HG02852 (cell line): ENCODE results near the gene SLC25A40.
"Not testable (repeated sequence)": the region's sequence is repeated elsewhere in the genome, so short reads cannot be mapped to it uniquely, and the experiment has no call there.

Source experiments
- ATAC-seq: cut with Tn5 transposase; IDR thresholded peaks from one replicate; pipeline ENCODE4 v1.9.1; 2021; ENCODE audit warnings: mild to moderate bottlenecking, moderate library complexity; ENCODE audit not compliant: unreplicated experiment

SLC25A40 gene

GRCh38 chr7:87872346-87872745 lies 3.8 kb downstream of the SLC25A40 start:
- ATAC-seq, result no peak

- no peak for ATAC-seq
Observed at GRCh38 chr7:87870471-87870870, 5.7 kb downstream of the SLC25A40 start.

GRCh38 chr7:87866533-87866932 lies 9.6 kb downstream of the SLC25A40 start:
- not testable (repeated sequence) for ATAC-seq

- ATAC-seq, result no peak
Observed at GRCh38 chr7:87866089-87866488, 10.1 kb downstream of the SLC25A40 start.

GRCh38 chr7:87858417-87859100 lies 17.6 kb downstream of the SLC25A40 start:
- ATAC-seq, result no peak

- ATAC-seq, result no peak
Observed at GRCh38 chr7:87853237-87853864, 22.8 kb downstream of the SLC25A40 start.

GRCh38 chr7:87852306-87852705 lies 23.9 kb downstream of the SLC25A40 start:
- no peak for ATAC-seq

GRCh38 chr7:87850836-87851593 lies 25.1 kb downstream of the SLC25A40 start:
- ATAC-seq, result no peak

GRCh38 chr7:87837597-87837996 lies 38.6 kb downstream of the SLC25A40 start:
- no peak for ATAC-seq

- no peak for ATAC-seq
Observed at GRCh38 chr7:87833130-87833529, 43.0 kb downstream of the SLC25A40 start.

GRCh38 chr7:87831097-87831496 lies 45.1 kb downstream of the SLC25A40 start:
- no peak for ATAC-seq

- not testable (repeated sequence) for ATAC-seq
Observed at GRCh38 chr7:87828383-87828782, 47.8 kb downstream of the SLC25A40 start.

GRCh38 chr7:87825369-87825768 lies 50.8 kb downstream of the SLC25A40 start:
- not testable (repeated sequence) for ATAC-seq

- not testable (repeated sequence) for ATAC-seq
Observed at GRCh38 chr7:87822056-87822455, 54.1 kb downstream of the SLC25A40 start.

GRCh38 chr7:87818336-87818735 lies 57.8 kb downstream of the SLC25A40 start:
- no peak for ATAC-seq

GRCh38 chr7:87816389-87816788 lies 59.8 kb downstream of the SLC25A40 start:
- ATAC-seq, result no peak

- ATAC-seq, result no peak
Observed at GRCh38 chr7:87810726-87811125, 65.4 kb downstream of the SLC25A40 start.

- no peak for ATAC-seq
Observed at GRCh38 chr7:87810130-87810529, 66.0 kb downstream of the SLC25A40 start.

- no peak for ATAC-seq
Observed at GRCh38 chr7:87806150-87806549, 70.0 kb downstream of the SLC25A40 start.

GRCh38 chr7:87797798-87798403 lies 78.3 kb downstream of the SLC25A40 start:
- peak; percentile 91 for ATAC-seq

- peak; percentile 11 for ATAC-seq
Observed at GRCh38 chr7:87797395-87797794, 78.8 kb downstream of the SLC25A40 start.
